GM10847 (cell line): ENCODE measurements around the gene PRKN.

Experiments
- POLR2A ChIP-seq: IDR thresholded peaks from 2 replicates; pipeline ENCODE4 v1.6.1; 2011; ENCODE audit not compliant: insufficient read length; ENCODE audit errors: extremely low read depth

Gene PRKN

GRCh38 chr6:161557333-161558107, 1170.0 kb downstream of the PRKN start:
- no peak for TF ChIP-seq POLR2A

GRCh38 chr6:161554883-161555282, 1172.7 kb downstream of the PRKN start:
- no peak for TF ChIP-seq POLR2A

- TF ChIP-seq POLR2A: no peak
Measured at GRCh38 chr6:161549977-161550655, 1177.5 kb downstream of the PRKN start.

GRCh38 chr6:161548713-161549296, 1178.8 kb downstream of the PRKN start:
- no peak for TF ChIP-seq POLR2A

- TF ChIP-seq POLR2A: no peak
Measured at GRCh38 chr6:161547617-161548016, 1179.9 kb downstream of the PRKN start.

- TF ChIP-seq POLR2A: no peak
Measured at GRCh38 chr6:161546632-161547031, 1180.9 kb downstream of the PRKN start.

- TF ChIP-seq POLR2A: no peak
Measured at GRCh38 chr6:161545741-161546140, 1181.8 kb downstream of the PRKN start.

- no peak for TF ChIP-seq POLR2A
Measured at GRCh38 chr6:161544801-161545480, 1182.6 kb downstream of the PRKN start.

GRCh38 chr6:161543684-161544309, 1183.8 kb downstream of the PRKN start:
- TF ChIP-seq POLR2A: no peak

GRCh38 chr6:161542346-161542980, 1185.1 kb downstream of the PRKN start:
- no peak for TF ChIP-seq POLR2A

GRCh38 chr6:161540532-161540931, 1187.0 kb downstream of the PRKN start:
- no peak for TF ChIP-seq POLR2A

- TF ChIP-seq POLR2A: no peak
Measured at GRCh38 chr6:161536224-161536630, 1191.3 kb downstream of the PRKN start.

GRCh38 chr6:161534264-161534873, 1193.2 kb downstream of the PRKN start:
- TF ChIP-seq POLR2A: no peak

- TF ChIP-seq POLR2A: no peak
Measured at GRCh38 chr6:161533266-161533665, 1194.3 kb downstream of the PRKN start.
